GM20000 (cell line): ENCODE results near the gene OR2L5.

Experiments used
- DNase-seq: peaks from one replicate; pipeline ENCODE4 v3.0.0; 2012; ENCODE audit warnings: low spot score
- CTCF ChIP-seq: IDR thresholded peaks from 2 replicates; pipeline ENCODE4 v1.5.1; 2012; ENCODE audit warnings: mild to moderate bottlenecking, control low read depth; ENCODE audit errors: extremely low read depth, missing control alignments

Gene OR2L5

GRCh38 chr1:248013229-248013710 is at the start of gene OR2L5:
OR2L5 (plus strand) TSS chr1:248013660; CDS start chr1:248021948, 8,288 bp downstream.
- no peak for DNase-seq
- no peak for TF ChIP-seq CTCF

- TF ChIP-seq CTCF: no peak
- no peak for DNase-seq
These were observed 48.5 kb upstream of the OR2L5 start, which contains the start of gene OR2AK2 for GRCh38 chr1:247964933-247965332. OR2AK2 (plus strand) TSS chr1:247965233; CDS start chr1:247965377, 144 bp downstream.

GRCh38 chr1:247966532-247967204 is 46.8 kb upstream of the OR2L5 start:
- DNase-seq: no peak
- TF ChIP-seq CTCF: no peak

- DNase-seq: no peak
- no peak for TF ChIP-seq CTCF
These were observed 20.5 kb upstream of the OR2L5 start for GRCh38 chr1:247992986-247993385.

GRCh38 chr1:247998811-247999210 is 14.6 kb upstream of the OR2L5 start:
- TF ChIP-seq CTCF: no peak
- no peak for DNase-seq

- no peak for DNase-seq
These were observed 13.3 kb upstream of the OR2L5 start for GRCh38 chr1:248000169-248000568.

More at GRCh38 chr1:248000169-248000568, 13.3 kb upstream of the OR2L5 start:
- no peak for TF ChIP-seq CTCF
